HUES64 (cell line): ENCODE results near the gene CHCHD6.

Experiments
- H3K27ac ChIP-seq: 2 replicates; pipeline ENCODE4 v1.7.0; 2013; ENCODE audit warnings: low read depth, low read length, inconsistent platforms
- H3K27me3 ChIP-seq: 2 replicates; pipeline ENCODE4 v1.6.1; 2013; ENCODE audit warnings: mild to moderate bottlenecking, low read length; ENCODE audit not compliant: insufficient read depth
- H3K36me3 ChIP-seq: 2 replicates; pipeline ENCODE4 v1.6.1; 2013; ENCODE audit warnings: mild to moderate bottlenecking, low read length; ENCODE audit not compliant: insufficient read depth
- H3K4me1 ChIP-seq: 2 replicates; pipeline ENCODE4 v1.6.1; 2013; ENCODE audit warnings: mild to moderate bottlenecking, low read length, moderate library complexity; ENCODE audit not compliant: insufficient read depth
- H3K4me3 ChIP-seq: 2 replicates; pipeline ENCODE4 v1.5.1; 2013; ENCODE audit warnings: mild to moderate bottlenecking, low read length, moderate library complexity
- H3K9ac ChIP-seq: 2 replicates; pipeline ENCODE4 v1.6.1; 2013; ENCODE audit warnings: mild to moderate bottlenecking, low read depth, low read length
- H3K9me3 ChIP-seq: 2 replicates; pipeline ENCODE4 v1.6.1; 2013; ENCODE audit warnings: low read depth, low read length; ENCODE audit not compliant: insufficient read depth
- WGBS: fragments of 150-250, 120-280 bp; methylation state at CpG from one replicate; pipeline ENCODE4 v1.1.7; 2013; ENCODE audit warnings: missing lambda C conversion rate; 5-methylcytosine and 5-hydroxymethylcytosine counted together

Gene CHCHD6

DNA sequence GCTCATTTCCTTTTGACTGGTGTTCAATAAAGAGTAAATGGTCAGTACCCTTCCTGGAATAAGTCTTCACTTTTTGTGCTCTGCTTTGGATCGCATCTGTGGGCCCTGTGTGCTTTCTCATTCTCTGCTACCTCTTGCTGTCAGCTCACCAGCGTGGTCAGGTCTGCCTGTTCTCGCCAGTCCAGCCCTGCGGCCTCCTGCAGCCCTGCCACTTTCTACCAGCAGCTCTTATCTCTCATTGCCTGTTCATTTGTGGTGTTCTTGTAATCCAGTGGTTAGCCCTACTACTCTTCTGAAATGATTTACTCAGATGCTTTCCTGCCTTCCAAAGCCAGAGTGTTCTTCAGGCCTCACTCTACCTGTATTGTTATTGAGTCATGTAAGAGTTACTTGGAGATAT, 54.8 kb downstream of the CHCHD6 start:
- Histone ChIP-seq H3K9ac (no peak overlapping the region), H3K4me1 (no peaks in the 10 kb centered on the region), H3K27ac (no peak overlapping the region), H3K36me3 (no peaks in the 10 kb centered on the region), H3K4me3 (no peak overlapping the region), H3K9me3 (no peaks in the 10 kb centered on the region), H3K27me3 (no peaks in the 10 kb centered on the region)
- WGBS: 97% methylated on average over 4 of the region's 4 CpGs

- H3K9me3 ChIP-seq: no peaks in the 10 kb centered on the region
- H3K9ac ChIP-seq: no peak overlapping the region
- H3K4me1 ChIP-seq: no peaks in the 10 kb centered on the region
- H3K4me3 ChIP-seq: no peak overlapping the region
- no peak overlapping the region for H3K27ac ChIP-seq
- WGBS: 100% methylated on average over 1 of the region's 1 CpG
- H3K36me3 ChIP-seq: no peaks in the 10 kb centered on the region
- no peaks in the 10 kb centered on the region for H3K27me3 ChIP-seq
These were observed 56.5 kb downstream of the CHCHD6 start for GRCh38 chr3:126760541-126760940.

- Histone ChIP-seq H3K27me3 (no peaks in the 10 kb centered on the region), H3K4me3 (no peak overlapping the region), H3K27ac (no peak overlapping the region)
These were observed 59.0 kb downstream of the CHCHD6 start for GRCh38 chr3:126763035-126763434.

GRCh38 chr3:126765187-126766069, 61.4 kb downstream of the CHCHD6 start:
- no peaks in the 10 kb centered on the region for H3K27me3 ChIP-seq
- H3K9me3 ChIP-seq: no peaks in the 10 kb centered on the region
- no peaks in the 10 kb centered on the region for H3K4me1 ChIP-seq
- H3K9ac ChIP-seq: no peak overlapping the region
- no peak overlapping the region for H3K4me3 ChIP-seq
- H3K36me3 ChIP-seq: no peaks in the 10 kb centered on the region
- H3K27ac ChIP-seq: no peak overlapping the region
- 91% methylated on average over 17 of the region's 17 CpGs for WGBS

More at GRCh38 chr3:126763035-126763434, 59.0 kb downstream of the CHCHD6 start:
- no peaks in the 10 kb centered on the region for H3K9me3 ChIP-seq
- H3K4me1 ChIP-seq: no peaks in the 10 kb centered on the region
- no peaks in the 10 kb centered on the region for H3K36me3 ChIP-seq
- no peak overlapping the region for H3K9ac ChIP-seq

- H3K9ac ChIP-seq: no peak overlapping the region
- no peaks in the 10 kb centered on the region for H3K36me3 ChIP-seq
- H3K9me3 ChIP-seq: no peaks in the 10 kb centered on the region; the same call in 1 of the 2 replicates
- H3K4me3 ChIP-seq: no peak overlapping the region
- no peak overlapping the region for H3K27ac ChIP-seq
- 96% methylated on average over 7 of the region's 7 CpGs for WGBS
- no peaks in the 10 kb centered on the region for H3K27me3 ChIP-seq
- no peaks in the 10 kb centered on the region for H3K4me1 ChIP-seq
These were observed 62.6 kb downstream of the CHCHD6 start for GRCh38 chr3:126766653-126767052.

- no peaks in the 10 kb centered on the region for H3K36me3 ChIP-seq
- H3K9me3 ChIP-seq: no peaks in the 10 kb centered on the region; the same call in 1 of the 2 replicates
- no peaks in the 10 kb centered on the region for H3K27me3 ChIP-seq
- no peak overlapping the region for H3K27ac ChIP-seq
- no peak overlapping the region for H3K9ac ChIP-seq
- H3K4me1 ChIP-seq: no peaks in the 10 kb centered on the region
- H3K4me3 ChIP-seq: no peak overlapping the region
- 98% methylated on average over 3 of the region's 3 CpGs for WGBS
These were observed 64.9 kb downstream of the CHCHD6 start for GRCh38 chr3:126768903-126769302.

DNA sequence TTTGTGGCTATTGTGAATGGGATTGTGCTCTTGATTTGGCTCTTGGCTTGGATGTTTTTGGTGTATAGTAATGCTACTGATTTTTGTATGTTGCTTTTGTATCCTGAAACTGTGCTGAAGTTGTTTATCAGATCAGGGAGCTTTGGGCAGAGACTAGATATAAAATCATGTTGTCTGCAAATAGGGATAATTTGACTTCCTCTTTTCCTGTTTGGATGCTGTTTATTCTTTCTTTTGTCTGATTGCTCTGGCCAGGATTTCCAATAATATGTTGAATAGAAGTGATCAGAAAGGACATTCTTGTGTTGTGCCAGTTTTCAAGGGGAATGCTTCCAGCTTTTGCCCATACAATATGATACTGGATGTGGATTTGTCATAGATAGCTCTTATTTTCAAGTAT, 66.1 kb downstream of the CHCHD6 start:
- Histone ChIP-seq H3K9ac (no peak overlapping the region), H3K36me3 (no peaks in the 10 kb centered on the region), H3K9me3 (no peaks in the 10 kb centered on the region; the same call in 1 of the 2 replicates), H3K27ac (no peak overlapping the region), H3K4me3 (no peak overlapping the region), H3K4me1 (no peaks in the 10 kb centered on the region), H3K27me3 (no peaks in the 10 kb centered on the region)

DNA sequence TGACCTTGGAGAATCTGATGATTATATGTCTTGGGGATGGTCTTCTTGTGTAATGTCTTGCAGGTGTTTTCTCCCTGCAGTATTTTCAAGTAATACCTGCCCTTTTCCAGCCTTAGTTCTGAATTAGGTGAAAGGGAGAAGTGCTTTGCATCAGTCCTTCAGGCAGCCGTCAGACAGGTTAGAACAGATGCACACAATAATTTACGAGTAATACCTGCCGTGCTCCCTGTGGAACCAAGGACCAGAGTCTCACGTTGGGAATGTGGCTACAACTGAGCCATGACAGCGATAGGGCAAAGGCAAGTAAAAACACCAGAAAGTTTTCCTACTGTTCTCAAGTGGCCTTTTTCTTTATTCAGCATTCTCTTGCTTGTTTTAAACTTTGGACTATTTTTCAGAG, 69.1 kb downstream of the CHCHD6 start:
- Histone ChIP-seq H3K27me3 (no peaks in the 10 kb centered on the region), H3K27ac (no peak overlapping the region), H3K9me3 (no peaks in the 10 kb centered on the region; the same call in 1 of the 2 replicates), H3K9ac (no peak overlapping the region), H3K36me3 (no peaks in the 10 kb centered on the region), H3K4me3 (no peak overlapping the region), H3K4me1 (no peaks in the 10 kb centered on the region; the same call in 1 of the 2 replicates)
- WGBS: 95% methylated on average over 5 of the region's 5 CpGs

GRCh38 chr3:126773783-126774182, 69.7 kb downstream of the CHCHD6 start:
- H3K9me3 ChIP-seq: no peaks in the 10 kb centered on the region; the same call in 1 of the 2 replicates
- H3K27me3 ChIP-seq: no peaks in the 10 kb centered on the region
- no peak overlapping the region for H3K9ac ChIP-seq
- 100% methylated on average over 1 of the region's 1 CpG for WGBS
- H3K4me1 ChIP-seq: no peaks in the 10 kb centered on the region; the same call in 1 of the 2 replicates
- no peak overlapping the region for H3K27ac ChIP-seq
- H3K4me3 ChIP-seq: no peak overlapping the region
- H3K36me3 ChIP-seq: no peaks in the 10 kb centered on the region

DNA sequence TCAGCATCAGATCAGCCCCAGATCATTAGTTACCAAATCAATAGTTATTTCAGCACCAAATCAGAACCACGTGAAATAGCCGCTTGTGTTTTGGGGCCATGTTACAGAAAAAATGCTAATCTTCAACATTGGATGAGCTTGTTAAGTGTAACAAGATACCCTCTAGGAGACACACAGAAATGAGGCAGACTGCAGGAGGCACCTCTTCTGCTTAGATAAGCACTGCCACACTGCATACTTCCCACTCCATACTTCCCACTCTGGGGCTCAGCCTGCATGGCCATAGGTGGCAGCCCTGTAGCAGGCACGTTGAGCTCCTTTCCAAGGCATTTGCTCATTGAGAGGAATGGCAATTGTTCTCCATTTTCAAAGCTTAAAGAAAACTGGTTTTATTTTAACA, 73.3 kb downstream of the CHCHD6 start:
- Histone ChIP-seq H3K36me3 (no peaks in the 10 kb centered on the region), H3K9me3 (no peaks in the 10 kb centered on the region), H3K27ac (no peak overlapping the region), H3K4me3 (no peak overlapping the region), H3K9ac (no peak overlapping the region), H3K27me3 (no peaks in the 10 kb centered on the region), H3K4me1 (peaks cover 5% of the 10 kb centered on the region; the same call in 1 of the 2 replicates)
- 75% methylated on average over 3 of the region's 3 CpGs for WGBS

GRCh38 chr3:126780666-126781065, 76.6 kb downstream of the CHCHD6 start:
- Histone ChIP-seq H3K4me3 (no peak overlapping the region), H3K36me3 (no peaks in the 10 kb centered on the region), H3K27ac (no peak overlapping the region), H3K27me3 (no peaks in the 10 kb centered on the region), H3K9me3 (no peaks in the 10 kb centered on the region), H3K4me1 (peaks cover 36% of the 10 kb centered on the region), H3K9ac (no peak overlapping the region)
- 95% methylated on average over 1 of the region's 1 CpG for WGBS
